ENCODE measurements around the gene ITPRIPL1. TPM values are rescaled to one million over a fixed set of nuclear protein-coding genes. Genes with fewer than 3 reads are reported as not detected.

ITPRIPL1 gene
- polyA plus RNA-seq, 3 donors: 4.1 to 5.5 (median 4.6) TPM

- no peak for DNase-seq (ENCODE audit: low read depth in 3 of 3, low spot score in 2 of 3)
Observed at GRCh38 chr2:96353606-96354101, 28.5 kb downstream of the ITPRIPL1 start.

- DNase-seq (ENCODE audit: low read depth in 3 of 3, low spot score in 2 of 3): no peak
Observed at GRCh38 chr2:96354492-96354891, 29.4 kb downstream of the ITPRIPL1 start.

GRCh38 chr2:96356889-96357288, 31.8 kb downstream of the ITPRIPL1 start:
- no peak for DNase-seq (ENCODE audit: low read depth in 3 of 3, low spot score in 2 of 3)

GRCh38 chr2:96359310-96359709, 34.2 kb downstream of the ITPRIPL1 start:
- DNase-seq (ENCODE audit: low read depth in 3 of 3, low spot score in 2 of 3): no peak

GRCh38 chr2:96359866-96360265, 34.7 kb downstream of the ITPRIPL1 start:
- DNase-seq (ENCODE audit: low read depth in 3 of 3, low spot score in 2 of 3): no peak

GRCh38 chr2:96361751-96362150, 36.6 kb downstream of the ITPRIPL1 start:
- DNase-seq (ENCODE audit: low read depth in 3 of 3, low spot score in 2 of 3): no peak

- no peak for DNase-seq (ENCODE audit: low read depth in 3 of 3, low spot score in 2 of 3)
Observed at GRCh38 chr2:96369186-96369585, 44.1 kb downstream of the ITPRIPL1 start.

- peak in 2 of 3 donors; percentile 9 to 23 for DNase-seq (ENCODE audit: low read depth in 3 of 3, low spot score in 2 of 3)
Observed at GRCh38 chr2:96374211-96374951, 49.3 kb downstream of the ITPRIPL1 start.

Other genes starting within 250 kb of the ITPRIPL1 start
- gene ADRA2B, start 208.7 kb upstream of the ITPRIPL1 start, polyA plus RNA-seq (ENCODE audit: insufficient read length in 3 of 3): 1 to 10 TPM; 2.5 to 5.3 (median 3.8) TPM
- under 1 TPM in 1 of 3 donors, not detected in 2; 0.17 TPM for gene ASTL, start 186.8 kb upstream of the ITPRIPL1 start, polyA plus RNA-seq (ENCODE audit: insufficient read length in 3 of 3)
- gene DUSP2, start 179.9 kb upstream of the ITPRIPL1 start, polyA plus RNA-seq (ENCODE audit: insufficient read length in 3 of 3): 1 to 10 TPM; 2.0 to 3.2 (median 2.8) TPM
- 100 to 1,000 TPM; 141 to 150 (median 149) TPM for gene STARD7, start 116.5 kb upstream of the ITPRIPL1 start, polyA plus RNA-seq (ENCODE audit: insufficient read length in 3 of 3)
- 10 to 100 TPM; 42.9 to 47.4 (median 44.0) TPM for gene TMEM127, start 59.3 kb upstream of the ITPRIPL1 start, polyA plus RNA-seq (ENCODE audit: insufficient read length in 3 of 3)
- gene CIAO1, start 59.1 kb upstream of the ITPRIPL1 start, polyA plus RNA-seq (ENCODE audit: insufficient read length in 3 of 3): 10 to 100 TPM; 64.0 to 70.7 (median 67.5) TPM
- 100 to 1,000 TPM; 180 to 193 (median 187) TPM for gene SNRNP200, start 19.8 kb upstream of the ITPRIPL1 start, polyA plus RNA-seq (ENCODE audit: insufficient read length in 3 of 3)
- gene NCAPH, start 10.4 kb downstream of the ITPRIPL1 start, polyA plus RNA-seq (ENCODE audit: insufficient read length in 3 of 3): 10 to 100 TPM; 16.1 to 20.4 (median 19.7) TPM
- gene NEURL3, start 180.0 kb downstream of the ITPRIPL1 start, polyA plus RNA-seq (ENCODE audit: insufficient read length in 3 of 3): 1 to 10 TPM; 4.5 to 6.6 (median 5.9) TPM
- gene ARID5A, start 211.4 kb downstream of the ITPRIPL1 start, polyA plus RNA-seq (ENCODE audit: insufficient read length in 3 of 3): 1 to 10 TPM; 3.8 to 4.1 (median 4.0) TPM